Activated gamma-delta T cell treated with Interleukin-2 at 50 U/mL for 16 hours (primary cell): ENCODE measurements around the gene TTC33.

Experiments used
- DNase-seq: peaks from one replicate; pipeline ENCODE4 v3.0.0-alpha.2; 2020

TTC33 gene

DNA sequence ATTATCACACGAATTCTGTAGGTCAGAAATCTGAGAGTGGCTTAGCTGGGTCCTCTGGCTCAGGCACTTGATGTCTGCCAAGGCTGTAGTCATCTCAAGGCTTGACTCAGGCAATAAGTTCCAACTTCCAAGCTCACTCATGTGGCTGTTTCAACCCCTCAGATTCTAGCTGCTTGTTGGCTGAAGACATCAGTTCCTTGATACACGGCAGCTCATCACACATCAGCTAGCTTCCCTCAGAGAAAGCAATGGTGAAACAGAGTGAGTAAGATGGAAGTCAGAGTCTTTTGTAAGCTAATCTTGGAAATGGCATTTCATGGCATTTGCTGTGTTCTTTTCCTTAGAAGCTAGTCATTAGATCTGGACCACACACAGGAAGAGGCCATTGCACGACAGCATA, 280.2 kb downstream of the TTC33 start:
- no peak for DNase-seq

DNA sequence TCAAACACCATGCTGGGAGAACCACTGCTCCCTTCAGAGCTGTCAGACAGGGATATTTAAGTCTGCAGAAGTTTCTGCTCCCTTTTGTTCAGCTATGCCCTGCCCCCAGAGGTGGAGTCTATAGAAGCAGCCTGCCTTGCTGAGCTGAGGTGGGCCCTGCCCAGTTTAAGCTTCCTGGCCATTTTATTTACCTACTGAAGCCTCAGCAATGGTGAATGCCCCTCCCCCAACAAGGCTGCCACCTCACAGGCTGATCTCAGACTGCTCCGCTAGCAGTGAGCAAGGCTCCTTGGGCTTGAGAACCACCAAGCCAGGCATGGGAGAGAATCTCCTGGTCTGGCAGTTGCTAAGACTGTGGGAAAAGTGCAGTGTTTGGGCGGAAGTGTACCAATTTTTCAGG, 281.5 kb downstream of the TTC33 start:
- DNase-seq, result no peak

DNA sequence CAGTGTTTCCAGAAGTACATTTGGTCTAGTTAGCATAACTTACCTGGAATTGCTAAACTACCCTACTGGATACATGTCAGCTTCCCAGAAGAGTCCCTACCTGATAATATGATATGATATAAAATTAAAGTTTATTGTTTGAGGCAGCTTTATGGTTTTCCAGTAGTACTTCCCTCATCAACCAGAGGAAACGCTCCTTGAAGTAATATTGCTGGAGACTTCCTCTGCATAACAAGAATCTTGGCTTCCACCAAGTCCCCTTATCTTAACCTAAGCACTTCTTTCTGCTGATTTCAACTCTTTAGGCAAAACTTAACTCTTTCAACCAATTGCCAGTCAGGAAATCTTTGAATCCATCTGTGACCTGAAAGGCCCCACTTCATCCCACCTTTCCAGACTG, 290.3 kb downstream of the TTC33 start:
- DNase-seq, result no peak

DNA sequence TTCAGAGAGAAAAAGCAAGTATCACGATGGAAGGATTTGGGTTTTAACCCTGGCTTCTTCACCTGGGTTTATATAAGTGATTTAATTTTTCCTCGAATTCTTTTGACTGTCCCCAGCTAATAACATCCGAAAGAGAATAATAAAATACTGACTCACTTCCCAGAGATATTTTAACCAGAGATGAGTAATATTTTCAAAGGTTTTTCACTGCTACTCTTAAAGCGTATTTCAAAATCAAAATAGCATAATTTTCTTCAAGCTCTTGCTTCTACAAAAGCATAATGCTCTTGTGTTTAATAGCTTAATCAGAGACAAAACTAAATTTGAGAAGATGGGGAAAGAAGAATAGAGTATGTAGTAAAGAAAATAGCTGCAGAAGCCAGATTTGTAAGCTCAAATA, 291.2 kb downstream of the TTC33 start:
- no peak for DNase-seq
